Transverse colon (tissue), 4 donors: ENCODE results near the gene TMC2. TPM values are rescaled to one million over a fixed set of nuclear protein-coding genes. Genes with fewer than 3 reads are reported as not detected.
A peak's percentile ranks its signal among the peaks of the same experiment; 100 is the strongest.
"Not testable (repeated sequence)": the region's sequence is repeated elsewhere in the genome, so short reads cannot be mapped to it uniquely, and the experiment has no call there.

Experiments
- DNase-seq: peaks from one replicate; pipeline ENCODE4 v3.0.0-alpha.2; 2019
- H3K27ac ChIP-seq, 4 donors: fragments of 200-600 bp; sonication (generic); 2 replicates each; pipeline ENCODE4 v1.5.1; 2016 to 2018; ENCODE audit warnings: inconsistent platforms in 4 of 4
- H3K27me3 ChIP-seq: fragments of 200-600 bp; sonication (generic); 2 replicates; pipeline ENCODE4 v1.5.1; 2017; ENCODE audit warnings: inconsistent platforms
- H3K36me3 ChIP-seq, 4 donors: fragments of 200-600 bp; sonication (generic); 2 replicates each; pipeline ENCODE4 v1.5.1; 2017 to 2019; ENCODE audit warnings: inconsistent platforms in 4 of 4
- H3K4me1 ChIP-seq, 4 donors: fragments of 200-600 bp; sonication (generic); 2 replicates each; pipeline ENCODE4 v1.5.1; 2017 to 2020; ENCODE audit warnings: inconsistent platforms in 4 of 4
- H3K4me3 ChIP-seq, 4 donors: fragments of 200-600 bp; sonication (generic); 1 replicate in 1 of 4; 2 replicates in 3 of 4; pipeline versions ENCODE4 v1.5.1 to v1.6.1; 2017 to 2019; ENCODE audit warnings: inconsistent platforms in 4 of 4
- H3K9me3 ChIP-seq, 2 donors: fragments of 200-600 bp; sonication (generic); 2 replicates each; pipeline ENCODE4 v1.5.1; 2017 to 2019; ENCODE audit warnings: inconsistent platforms in 2 of 2
- CTCF ChIP-seq, 5 experiments: fragments of 200-600 bp in 3 of 5; fragments of 450-650 bp in 2 of 5; sonication (generic) in 3 of 5; IDR thresholded peaks; 1 replicate in 2 of 5; 2 replicates in 3 of 5; pipeline ENCODE4 v1.5.1; 2016 to 2017; ENCODE audit warnings: antibody characterized with exemption in 5 of 5, inconsistent platforms in 3 of 5, mild to moderate bottlenecking in 2 of 5, moderate library complexity in 1 of 5
- EP300 ChIP-seq: sonication (generic); formaldehyde crosslinking; IDR thresholded peaks from one replicate; pipeline ENCODE4 v1.6.1; 2017; ENCODE audit warnings: antibody characterized with exemption, low read depth
- POLR2A ChIP-seq: fragments of 450-650 bp; IDR thresholded peaks from one replicate; pipeline ENCODE4 v1.6.1; 2016; ENCODE audit warnings: antibody characterized with exemption, mild to moderate bottlenecking, moderate library complexity
- POLR2AphosphoS5 ChIP-seq, 3 donors: sonication (generic); formaldehyde crosslinking; IDR thresholded peaks; one replicate each; pipeline ENCODE4 v1.6.1; 2016; ENCODE audit warnings: antibody characterized with exemption in 3 of 3
- WGBS, 2 donors: methylation state at CpG; one replicate each; pipeline ENCODE4 v1.1.5; 2018; ENCODE audit warnings: low coverage in 1 of 2; 5-methylcytosine and 5-hydroxymethylcytosine counted together
- in situ Hi-C, 4 donors: fragments of 200-750 bp; cut with MboI; loops; one replicate each; pipeline versions ENCODE4 v1.15.0 to v1.15.1; 2017; ENCODE audit warnings: low sequenced_read_pairs in 3 of 4, low pct_ligation_motif_present in 1 of 4, low pct_unique_long_range_greater_than_20kb in 1 of 4
- intact Hi-C: fragments of 100-400 bp; cut with DNase I; formaldehyde crosslinking; loops from one replicate; pipeline ENCODE4 v1.15.1; 2023; ENCODE audit warnings: low total_unique reads
- total RNA-seq, 4 donors: library from RNA; depleted of rRNA; stranded (reverse); fragments of >200 nt; gene quantifications; one replicate each; pipeline ENCODE4 v1.1.0, GENCODE V29; 2016

Gene TMC2
- total RNA-seq, 4 donors from 2014 or later: not detected

- DNase-seq: no peak
- H3K9me3 ChIP-seq: no peaks in the 10 kb centered on the region
- H3K36me3 ChIP-seq: no peaks in the 10 kb centered on the region
- in situ Hi-C loops (no loop called here), intact Hi-C loops (no loop called here)
- H3K27me3 ChIP-seq: peaks cover 5% of the 10 kb centered on the region
- H3K4me1 ChIP-seq: no peaks in the 10 kb centered on the region
- 80 to 93% methylated on average over 1 to 4 of the region's 4 CpGs for WGBS, 2 donors
- no peak overlapping the region for H3K4me3 ChIP-seq
- H3K27ac ChIP-seq: no peak overlapping the region
- no peak for TF ChIP-seq CTCF (IDR thresholded peaks at IDR 0.05)
- TF ChIP-seq POLR2A: no peak
- no peak for TF ChIP-seq EP300
- TF ChIP-seq POLR2AphosphoS5 (IDR thresholded peaks at IDR 0.05): no peak
Observed at GRCh38 chr20:2673453-2673852, 137.1 kb downstream of the TMC2 start.

- WGBS, 2 donors: 80 to 86% methylated on average over 2 to 4 of the region's 4 CpGs
- TF ChIP-seq POLR2A: no peak
- TF ChIP-seq EP300: no peak
- Histone ChIP-seq H3K4me1 (no peaks in the 10 kb centered on the region), H3K9me3 (no peaks in the 10 kb centered on the region), H3K27me3 (peaks cover 2% of the 10 kb centered on the region), H3K4me3 (no peak overlapping the region), H3K27ac (no peak overlapping the region), H3K36me3 (no peaks in the 10 kb centered on the region)
- intact Hi-C loops (no loop called here), in situ Hi-C loops (no loop called here)
- no peak for DNase-seq
Observed at GRCh38 chr20:2680046-2680445, 143.7 kb downstream of the TMC2 start.

- 91 to 98% methylated on average over 3 of the region's 3 CpGs for WGBS, 2 donors
- H3K4me3 ChIP-seq, in situ Hi-C loops, H3K27ac ChIP-seq, H3K36me3 ChIP-seq, DNase-seq, intact Hi-C loops, H3K9me3 ChIP-seq, H3K4me1 ChIP-seq: not testable (repeated sequence)
- H3K27me3 ChIP-seq: peaks cover 22% of the 10 kb centered on the region
Observed at GRCh38 chr20:2682040-2682439, 145.7 kb downstream of the TMC2 start.

- in situ Hi-C loops, H3K27ac ChIP-seq, H3K4me3 ChIP-seq, H3K4me1 ChIP-seq, intact Hi-C loops, H3K9me3 ChIP-seq, H3K36me3 ChIP-seq, DNase-seq: not testable (repeated sequence)
- 59 to 78% methylated on average over 3 to 4 of the region's 4 CpGs for WGBS, 2 donors
- H3K27me3 ChIP-seq: peaks cover 49% of the 10 kb centered on the region
Observed at GRCh38 chr20:2684817-2685216, 148.4 kb downstream of the TMC2 start.

- peaks cover 0 to 14% (median 7%) of the 10 kb centered on the region in 4 donors for H3K4me1 ChIP-seq
- TF ChIP-seq CTCF (IDR thresholded peaks at IDR 0.05) (no peak), POLR2AphosphoS5 (IDR thresholded peaks at IDR 0.05) (no peak), POLR2A (no peak), EP300 (no peak)
- no peak for DNase-seq
- no peak overlapping the region for H3K27ac ChIP-seq
- H3K4me3 ChIP-seq: no peak overlapping the region
- in situ Hi-C loops (no loop called here), intact Hi-C loops (no loop called here)
- no peaks in the 10 kb centered on the region for H3K36me3 ChIP-seq
- peaks cover 72% of the 10 kb centered on the region for H3K27me3 ChIP-seq
- 39 to 42% methylated on average over 2 to 6 of the region's 6 CpGs for WGBS, 2 donors
- no peaks in the 10 kb centered on the region for H3K9me3 ChIP-seq
Observed at GRCh38 chr20:2687514-2687913, 151.1 kb downstream of the TMC2 start.

GRCh38 chr20:2688041-2688591 lies 151.7 kb downstream of the TMC2 start:
- intact Hi-C loops (no loop called here), in situ Hi-C loops (no loop called here)
- no peaks in the 10 kb centered on the region for H3K36me3 ChIP-seq
- 21% methylated on average over 18 of the region's 18 CpGs; no CpG with 5 or more reads in 1 of the 2 donors for WGBS, 2 donors
- peaks cover 72% of the 10 kb centered on the region for H3K27me3 ChIP-seq
- H3K9me3 ChIP-seq: no peaks in the 10 kb centered on the region
- no peak overlapping the region for H3K4me3 ChIP-seq
- H3K4me1 ChIP-seq: peaks cover 0 to 14% (median 7%) of the 10 kb centered on the region in 4 donors
- TF ChIP-seq EP300: no peak
- TF ChIP-seq CTCF (IDR thresholded peaks at IDR 0.05): peak; percentile 46 to 56 (median 52)
- DNase-seq: peak; percentile 56
- no peak overlapping the region for H3K27ac ChIP-seq
